Endothelial cell of umbilical vein (primary cell): ENCODE data around the gene ATP13A4. TPM values are rescaled to one million over a fixed set of nuclear protein-coding genes. Genes with fewer than 3 reads are reported as not detected.
A peak's percentile ranks its signal among the peaks of the same experiment; 100 is the strongest.

Experiments
- BruUV-seq: library from RNA; stranded (reverse); fragments of 400-500 nt; replicated peaks from 2 replicates; lab custom pipeline; 2021; lab: Mats Ljungman, UMichigan
- CTCF ChIA-PET: fragments of 300-600, 350-600 bp; sonication (Branson Sonifier 250); formaldehyde crosslinking; loops from one replicate; lab custom pipeline; 2021; ENCODE audit warnings: antibody characterized with exemption, inconsistent platforms; lab: Charles Lee
- POLR2A ChIA-PET: fragments of 300-600, 350-600 bp; sonication (Branson Sonifier 250); formaldehyde crosslinking; loops from one replicate; lab custom pipeline; 2021; ENCODE audit warnings: antibody characterized with exemption, inconsistent platforms; lab: Charles Lee
- DNase-seq: peaks from one replicate; pipeline ENCODE4 v3.0.0-alpha.2; 2011; ENCODE audit warnings: low read depth, low spot score
- FAIRE-seq: peaks from 2 replicates; lab custom pipeline; 2011; peaks lifted over from hg19 to GRCh38; lab: Jason Lieb, UNC
- H2AFZ ChIP-seq: 2 replicates; pipeline ENCODE4 v1.6.0; 2012; ENCODE audit warnings: low read depth, low read length, control low read depth, inconsistent platforms
- H3K27ac ChIP-seq: 2 replicates; pipeline ENCODE4 v1.5.1; 2011; ENCODE audit warnings: low read depth, mild to moderate bottlenecking, control low read depth, low read length, moderate library complexity; ENCODE audit not compliant: insufficient read depth
- H3K27me3 ChIP-seq, 2 experiments: 2 replicates each; pipeline versions ENCODE4 v1.6.0 to v1.6.1; 2011; ENCODE audit warnings: low read length in 2 of 2, mixed read lengths in 1 of 2; ENCODE audit not compliant: control insufficient read depth in 2 of 2, insufficient read depth in 2 of 2
- H3K36me3 ChIP-seq, 2 experiments: 2 replicates in 1 of 2; 3 replicates in 1 of 2; pipeline ENCODE4 v1.5.1; 2011; ENCODE audit warnings: low read length in 2 of 2, mild to moderate bottlenecking in 1 of 2, moderate library complexity in 1 of 2; ENCODE audit not compliant: control insufficient read depth in 2 of 2, insufficient read depth in 2 of 2; ENCODE audit errors: extremely low read depth in 1 of 2
- H3K4me1 ChIP-seq: 3 replicates; pipeline ENCODE4 v1.5.1; 2011; ENCODE audit warnings: mild to moderate bottlenecking, low read length; ENCODE audit not compliant: control insufficient read depth, insufficient read depth; ENCODE audit errors: extremely low read depth
- H3K4me2 ChIP-seq: 2 replicates; pipeline ENCODE4 v1.6.1; 2011; ENCODE audit warnings: low read length, control low read depth, mixed read lengths; ENCODE audit not compliant: insufficient read depth
- H3K4me3 ChIP-seq, 3 experiments: fragments of 200-600 bp in 1 of 3; sonication (generic), shearing (Covaris generic) in 1 of 3; replicated peaks in 1 of 3; 2 replicates each; pipeline ENCODE4 v1.5.1; 2011 to 2016; ENCODE audit warnings: control low read depth in 3 of 3, low read length in 3 of 3, mild to moderate bottlenecking in 2 of 3, inconsistent platforms in 1 of 3, low read depth in 1 of 3, moderate library complexity in 1 of 3; ENCODE audit not compliant: insufficient read depth in 1 of 3
- H3K79me2 ChIP-seq: 2 replicates; pipeline ENCODE4 v1.6.0; 2012; ENCODE audit warnings: low read length, inconsistent platforms; ENCODE audit not compliant: control insufficient read depth, insufficient read depth
- H3K9ac ChIP-seq: replicated peaks from 2 replicates; pipeline ENCODE3; 2011; ENCODE audit warnings: low read length, control low read depth; ENCODE audit not compliant: insufficient read depth; ENCODE audit errors: extremely low read depth
- H3K9me1 ChIP-seq: replicated peaks from 3 replicates; pipeline ENCODE4 v1.6.0; 2011; ENCODE audit warnings: mild to moderate bottlenecking, low read length; ENCODE audit not compliant: control insufficient read depth, insufficient read depth; ENCODE audit errors: extremely low read depth
- H3K9me3 ChIP-seq: replicated peaks from 2 replicates; pipeline ENCODE4 v1.5.1; 2012; ENCODE audit warnings: low read length, inconsistent platforms; ENCODE audit not compliant: control insufficient read depth, insufficient read depth
- H4K20me1 ChIP-seq: replicated peaks from 2 replicates; pipeline ENCODE3; 2011; ENCODE audit warnings: mild to moderate bottlenecking, low read length; ENCODE audit not compliant: control insufficient read depth, insufficient read depth; ENCODE audit errors: extremely low read depth
- EZH2 ChIP-seq: IDR thresholded peaks from 2 replicates; pipeline ENCODE4 v1.6.1; 2012; ENCODE audit warnings: borderline replicate concordance, low read depth, mild to moderate bottlenecking, moderate library complexity, low read length, inconsistent platforms; ENCODE audit not compliant: severe bottlenecking
- FOS ChIP-seq: IDR thresholded peaks from 2 replicates; pipeline ENCODE4 v1.6.1; 2011; ENCODE audit warnings: mild to moderate bottlenecking, low read length, moderate library complexity, borderline replicate concordance; ENCODE audit not compliant: insufficient read depth
- GATA2 ChIP-seq: IDR thresholded peaks from 2 replicates; pipeline ENCODE4 v1.7.0; 2011; ENCODE audit warnings: low read depth, mild to moderate bottlenecking, moderate library complexity, mixed read lengths, low read length; ENCODE audit not compliant: insufficient read length, insufficient read depth
- JUN ChIP-seq: IDR thresholded peaks from 2 replicates; pipeline ENCODE4 v1.6.1; 2011; ENCODE audit warnings: borderline replicate concordance, low read depth; ENCODE audit not compliant: insufficient read length, insufficient read depth
- MAX ChIP-seq: IDR thresholded peaks from 2 replicates; pipeline ENCODE4 v1.6.1; 2011; ENCODE audit not compliant: insufficient read depth, insufficient read length
- MYC ChIP-seq: IDR thresholded peaks from one replicate; pipeline ENCODE4 v1.6.1; 2011; ENCODE audit warnings: mild to moderate bottlenecking, low read depth, low read length
- POLR2A ChIP-seq: IDR thresholded peaks from 2 replicates; pipeline ENCODE4 v1.6.1; 2012; ENCODE audit warnings: low read depth, mild to moderate bottlenecking, control low read depth, low read length
- POLR2AphosphoS5 ChIP-seq: IDR thresholded peaks from 2 replicates; pipeline ENCODE4 v1.6.1; 2012; ENCODE audit warnings: low read depth, mild to moderate bottlenecking, control low read depth, low read length, moderate library complexity; ENCODE audit not compliant: insufficient read depth
- dilution Hi-C: fragments of 300-500 bp; cut with MboI; formaldehyde crosslinking; loops from one replicate; pipeline ENCODE4 v1.15.0; 2019; ENCODE audit warnings: low sequenced_read_pairs; ENCODE audit not compliant: extremely low pct_ligation_motif_present
- intact Hi-C: fragments of 100-400 bp; cut with micrococcal nuclease; formaldehyde crosslinking; loops from one replicate; pipeline ENCODE4 v1.10.0; 2022
- polyA plus RNA-seq, 4 experiments: library from polyadenylated mRNA; depleted of rRNA in 3 of 4; stranded (reverse) in 3 of 4; unstranded in 1 of 4; fragments of >200 nt; gene quantifications; 2 replicates each; pipeline versions ENCODE4 v1.2.1 to v1.2.3, GENCODE V29; 2011 to 2012; ENCODE audit warnings: missing spikeins in 1 of 4
- total RNA-seq: library from RNA; stranded (reverse); gene quantifications from 2 replicates; pipeline ENCODE4 v1.2.3, GENCODE V29; 2021
- TF ChIP-seq, protein P1 (sequence below), 2 donors: IDR thresholded peaks; 1 replicate in 1 of 2; 2 replicates in 1 of 2; pipeline ENCODE4 v1.5.1; 2011; ENCODE audit warnings: low read length in 2 of 2, mild to moderate bottlenecking in 2 of 2, moderate library complexity in 2 of 2, control low read depth in 1 of 2, inconsistent platforms in 1 of 2, low read depth in 1 of 2; ENCODE audit not compliant: insufficient read depth in 1 of 2; ENCODE audit errors: extremely low read depth in 1 of 2

Gene ATP13A4
- total and polyA plus RNA-seq, 2 donors (not counting 3 experiments of a cell fraction or from before 2014, with no cell fraction given), result not detected

- no peaks in the 10 kb centered on the region for H3K9me1 ChIP-seq
- no peaks in the 10 kb centered on the region for H4K20me1 ChIP-seq
- no peaks in the 10 kb centered on the region for H3K4me1 ChIP-seq
- dilution Hi-C loops (no loop called here), intact Hi-C loops (no loop called here)
- CTCF ChIA-PET, result no interaction called here
- no peaks in the 10 kb centered on the region for H3K36me3 ChIP-seq
- POLR2A ChIA-PET, result no interaction called here
- no TSS peak for BruUV-seq
- no peaks in the 10 kb centered on the region for H3K9me3 ChIP-seq
- no peak overlapping the region for H3K4me2 ChIP-seq
- no peak overlapping the region for H2AFZ ChIP-seq
- TF ChIP-seq MYC (no peak), FOS (no peak)
- TF ChIP-seq, protein P1, sequence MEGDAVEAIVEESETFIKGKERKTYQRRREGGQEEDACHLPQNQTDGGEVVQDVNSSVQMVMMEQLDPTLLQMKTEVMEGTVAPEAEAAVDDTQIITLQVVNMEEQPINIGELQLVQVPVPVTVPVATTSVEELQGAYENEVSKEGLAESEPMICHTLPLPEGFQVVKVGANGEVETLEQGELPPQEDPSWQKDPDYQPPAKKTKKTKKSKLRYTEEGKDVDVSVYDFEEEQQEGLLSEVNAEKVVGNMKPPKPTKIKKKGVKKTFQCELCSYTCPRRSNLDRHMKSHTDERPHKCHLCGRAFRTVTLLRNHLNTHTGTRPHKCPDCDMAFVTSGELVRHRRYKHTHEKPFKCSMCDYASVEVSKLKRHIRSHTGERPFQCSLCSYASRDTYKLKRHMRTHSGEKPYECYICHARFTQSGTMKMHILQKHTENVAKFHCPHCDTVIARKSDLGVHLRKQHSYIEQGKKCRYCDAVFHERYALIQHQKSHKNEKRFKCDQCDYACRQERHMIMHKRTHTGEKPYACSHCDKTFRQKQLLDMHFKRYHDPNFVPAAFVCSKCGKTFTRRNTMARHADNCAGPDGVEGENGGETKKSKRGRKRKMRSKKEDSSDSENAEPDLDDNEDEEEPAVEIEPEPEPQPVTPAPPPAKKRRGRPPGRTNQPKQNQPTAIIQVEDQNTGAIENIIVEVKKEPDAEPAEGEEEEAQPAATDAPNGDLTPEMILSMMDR (IDR thresholded peaks at IDR 0.05; ENCODE audit: extremely low read depth in 1 of 2, insufficient read depth in 1 of 2, low read depth in 1 of 2, low read length in 2 of 2), result no peak
- H3K9ac ChIP-seq, result no peak overlapping the region
- DNase-seq (peak; percentile 8), FAIRE-seq (no peak)
- H3K4me3 ChIP-seq, result no peak overlapping the region
- no peaks in the 10 kb centered on the region for H3K79me2 ChIP-seq
- H3K27me3 ChIP-seq, result no peaks in the 10 kb centered on the region
- H3K27ac ChIP-seq, result no peak overlapping the region
Measured at GRCh38 chr3:193377591-193377990, 177.1 kb downstream of the ATP13A4 start.

GRCh38 chr3:193375614-193376013 is 179.1 kb downstream of the ATP13A4 start:
- dilution Hi-C loops, result no loop called here
- no peak for TF ChIP-seq FOS
- no peak for TF ChIP-seq EZH2
- TF ChIP-seq JUN, result no peak
- TF ChIP-seq POLR2A, result no peak
- TF ChIP-seq POLR2AphosphoS5, result no peak
- no peak for TF ChIP-seq MAX
- TF ChIP-seq, protein P1 (IDR thresholded peaks at IDR 0.05; ENCODE audit: extremely low read depth in 1 of 2, insufficient read depth in 1 of 2, low read depth in 1 of 2, low read length in 2 of 2), result no peak
- TF ChIP-seq MYC, result no peak
- no peak for TF ChIP-seq GATA2
- H3K9me3 ChIP-seq, result no peaks in the 10 kb centered on the region
- H3K27me3 ChIP-seq, result no peaks in the 10 kb centered on the region
- no peak overlapping the region for H3K4me2 ChIP-seq
- DNase-seq (no peak), FAIRE-seq (no peak)
- no peaks in the 10 kb centered on the region for H3K4me1 ChIP-seq
- no peak overlapping the region for H3K9ac ChIP-seq
- CTCF ChIA-PET, result no interaction called here
- no peaks in the 10 kb centered on the region for H3K9me1 ChIP-seq
- BruUV-seq, result no TSS peak
- H2AFZ ChIP-seq, result no peak overlapping the region
- H3K27ac ChIP-seq, result no peak overlapping the region
- H3K36me3 ChIP-seq, result no peaks in the 10 kb centered on the region
- POLR2A ChIA-PET, result no interaction called here
- H3K4me3 ChIP-seq, result no peak overlapping the region
- no peaks in the 10 kb centered on the region for H4K20me1 ChIP-seq
- intact Hi-C loops, result no loop called here
- H3K79me2 ChIP-seq, result no peaks in the 10 kb centered on the region
